ENCODE measurements around the gene FMNL2.

FMNL2 gene

DNA sequence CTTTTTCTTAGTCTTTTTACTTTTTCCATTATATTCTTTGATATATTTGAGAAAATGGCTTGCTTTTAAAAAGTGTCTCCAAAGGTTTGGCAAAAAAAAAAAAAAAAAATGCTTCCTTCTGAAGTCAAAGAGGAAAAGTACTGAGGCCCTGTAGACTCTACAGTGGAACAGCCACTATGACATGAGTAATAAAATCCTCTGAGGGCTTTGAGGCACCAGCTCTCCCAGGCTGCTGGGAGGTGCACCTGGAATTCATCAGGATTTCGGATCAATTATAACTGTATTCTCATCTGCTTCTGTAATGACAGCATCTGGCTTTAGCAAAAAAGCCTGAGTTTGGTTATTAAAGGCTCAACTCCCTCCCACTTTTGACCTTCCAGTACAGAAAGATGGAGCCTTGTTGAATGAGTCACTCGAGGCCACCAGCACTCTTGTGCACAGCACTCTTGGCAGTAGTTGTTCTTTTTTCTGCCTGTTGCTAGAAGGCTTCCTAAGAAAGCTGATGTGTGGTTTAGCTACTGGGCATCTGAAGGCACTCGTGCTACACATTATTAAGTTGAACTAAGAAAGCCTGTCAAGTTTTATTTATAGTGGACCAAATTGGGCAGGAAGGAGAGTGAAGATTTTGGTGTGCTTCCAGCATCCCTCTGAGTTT, 251.0 kb downstream of the FMNL2 start:
- ChIA-PET CTCF (interaction anchor here (0.7 kb wide), 1 partner anchor 24 kb away, joined by 3 read pairs; no protein-coding TSS in a partner anchor), POLR2A (no interaction called here)
- TF ChIP-seq ZNF692 (tag by site-specific recombination; IDR thresholded peaks at IDR 0.05): no peak
- TF ChIP-seq ZNF239 (tag by site-specific recombination; IDR thresholded peaks at IDR 0.05): no peak
- peak; percentile 78 for TF ChIP-seq FEZF1 (tag by site-specific recombination; IDR thresholded peaks at IDR 0.05)
- TF ChIP-seq ZNF76 (tag by site-specific recombination; IDR thresholded peaks at IDR 0.05; ENCODE audit: borderline replicate concordance, low read depth): no peak
- TF ChIP-seq, protein P1, sequence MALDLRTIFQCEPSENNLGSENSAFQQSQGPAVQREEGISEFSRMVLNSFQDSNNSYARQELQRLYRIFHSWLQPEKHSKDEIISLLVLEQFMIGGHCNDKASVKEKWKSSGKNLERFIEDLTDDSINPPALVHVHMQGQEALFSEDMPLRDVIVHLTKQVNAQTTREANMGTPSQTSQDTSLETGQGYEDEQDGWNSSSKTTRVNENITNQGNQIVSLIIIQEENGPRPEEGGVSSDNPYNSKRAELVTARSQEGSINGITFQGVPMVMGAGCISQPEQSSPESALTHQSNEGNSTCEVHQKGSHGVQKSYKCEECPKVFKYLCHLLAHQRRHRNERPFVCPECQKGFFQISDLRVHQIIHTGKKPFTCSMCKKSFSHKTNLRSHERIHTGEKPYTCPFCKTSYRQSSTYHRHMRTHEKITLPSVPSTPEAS (tag by site-specific recombination; IDR thresholded peaks at IDR 0.05): no peak
- TF ChIP-seq ZNF19 (tag by site-specific recombination; IDR thresholded peaks at IDR 0.05; ENCODE audit: low read depth): no peak
- TF ChIP-seq ZNF311 (tag by site-specific recombination; IDR thresholded peaks at IDR 0.05; ENCODE audit: borderline replicate concordance): no peak
- peak; percentile 79 for TF ChIP-seq SCRT2 (tag by site-specific recombination; IDR thresholded peaks at IDR 0.05)
- TF ChIP-seq ZNF521 (tag by site-specific recombination; IDR thresholded peaks at IDR 0.05): no peak
- TF ChIP-seq OSR2 (tag by site-specific recombination; IDR thresholded peaks at IDR 0.05): peak; percentile 62
- TF ChIP-seq ZBTB44 (tag by site-specific recombination; IDR thresholded peaks at IDR 0.05): no peak
- 0 out of 2 replicates have a peak, but pooled peaks cover 3% of the 10 kb centered on the region for H3K4me1 ChIP-seq (ENCODE audit: control insufficient read depth, insufficient read depth, low read length)
- H3K36me3 ChIP-seq (ENCODE audit: control insufficient read depth in 2 of 2, insufficient read depth in 1 of 2, low read length in 2 of 2): peaks cover 0 to 6% of the 10 kb centered on the region in 2 experiments; a peak in 1 of 3 replicates
- no peak overlapping the region for H3K27ac ChIP-seq (ENCODE audit: extremely low read depth, low read depth, low read length)
- no peaks in the 10 kb centered on the region for H3K9me3 ChIP-seq (ENCODE audit: control insufficient read depth, insufficient read depth, low read depth, low read length)
- no peak overlapping the region for H3K4me3 ChIP-seq (ENCODE audit: low read depth, low read length)

DNA sequence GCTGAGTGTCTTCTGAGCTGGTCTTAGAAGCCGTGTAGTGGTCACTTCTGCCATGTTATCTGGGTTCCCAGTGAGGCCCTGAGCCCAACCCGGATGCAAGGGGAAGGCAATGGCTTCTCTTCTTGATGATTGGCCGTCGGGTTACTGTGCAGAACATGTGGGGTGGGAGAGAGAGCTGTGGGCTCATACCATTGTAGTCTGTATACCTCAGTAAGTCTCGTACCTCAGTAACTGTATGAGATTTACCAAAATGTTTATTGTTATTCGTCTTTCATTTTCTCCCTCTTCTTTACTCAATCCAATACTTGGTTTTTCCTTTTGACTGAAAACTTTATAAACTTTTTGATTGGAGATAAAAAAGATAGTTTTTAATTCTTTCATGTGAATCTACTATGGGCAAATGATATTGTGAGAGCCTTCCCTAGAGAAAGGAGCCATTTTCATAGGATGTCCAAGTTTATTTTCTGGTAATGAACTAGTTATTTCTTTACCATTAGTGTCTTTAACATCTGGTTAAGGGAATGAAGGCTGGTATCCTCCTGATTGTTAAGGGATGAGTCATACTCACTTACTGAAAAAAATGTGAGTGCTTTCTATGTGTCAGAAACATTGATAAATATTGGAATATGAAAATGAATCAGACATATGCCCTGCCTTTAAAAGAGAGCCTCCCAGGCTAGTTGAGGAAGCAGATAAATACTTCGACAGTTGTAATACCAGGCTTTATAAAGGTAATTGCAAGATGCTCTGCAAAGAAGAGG, 252.4 kb downstream of the FMNL2 start:
- 0 out of 2 replicates have a peak, but pooled peaks cover 3% of the 10 kb centered on the region for H3K4me1 ChIP-seq (ENCODE audit: control insufficient read depth, insufficient read depth, low read length)
- H3K9me3 ChIP-seq (ENCODE audit: control insufficient read depth, insufficient read depth, low read depth, low read length): no peaks in the 10 kb centered on the region
- POLR2A ChIA-PET: no interaction called here
- H3K4me3 ChIP-seq (ENCODE audit: low read depth, low read length): no peak overlapping the region
- CTCF ChIA-PET: no interaction called here
- H3K27ac ChIP-seq (ENCODE audit: extremely low read depth, low read depth, low read length): no peak overlapping the region
- no peak for TF ChIP-seq HOXD13 (CRISPR knock-in tag; IDR thresholded peaks at IDR 0.05; ENCODE audit: borderline replicate concordance)
- TF ChIP-seq ZNF19 (tag by site-specific recombination; IDR thresholded peaks at IDR 0.05; ENCODE audit: low read depth): no peak
- TF ChIP-seq ZNF16 (tag by site-specific recombination; IDR thresholded peaks at IDR 0.05; ENCODE audit: low read depth): no peak
- no peak for TF ChIP-seq ZNF211 (tag by site-specific recombination; IDR thresholded peaks at IDR 0.05; ENCODE audit: low read depth)
- TF ChIP-seq, protein P2, sequence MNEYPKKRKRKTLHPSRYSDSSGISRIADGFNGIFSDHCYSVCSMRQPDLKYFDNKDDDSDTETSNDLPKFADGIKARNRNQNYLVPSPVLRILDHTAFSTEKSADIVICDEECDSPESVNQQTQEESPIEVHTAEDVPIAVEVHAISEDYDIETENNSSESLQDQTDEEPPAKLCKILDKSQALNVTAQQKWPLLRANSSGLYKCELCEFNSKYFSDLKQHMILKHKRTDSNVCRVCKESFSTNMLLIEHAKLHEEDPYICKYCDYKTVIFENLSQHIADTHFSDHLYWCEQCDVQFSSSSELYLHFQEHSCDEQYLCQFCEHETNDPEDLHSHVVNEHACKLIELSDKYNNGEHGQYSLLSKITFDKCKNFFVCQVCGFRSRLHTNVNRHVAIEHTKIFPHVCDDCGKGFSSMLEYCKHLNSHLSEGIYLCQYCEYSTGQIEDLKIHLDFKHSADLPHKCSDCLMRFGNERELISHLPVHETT (tag by site-specific recombination; IDR thresholded peaks at IDR 0.05): no peak
- no peak for TF ChIP-seq ELK4 (IDR thresholded peaks at IDR 0.05; ENCODE audit: borderline replicate concordance, low read depth, low read length)
- no peak for TF ChIP-seq ZNF280D (tag by site-specific recombination; IDR thresholded peaks at IDR 0.05)
- H3K36me3 ChIP-seq (ENCODE audit: control insufficient read depth in 2 of 2, insufficient read depth in 1 of 2, low read length in 2 of 2): no peaks in the 10 kb centered on the region

Data from HEK293 (cell line).